ENCODE results near the gene STRN4.
"Not testable (repeated sequence)": the region's sequence is repeated elsewhere in the genome, so short reads cannot be mapped to it uniquely, and the experiment has no call there.

Gene STRN4

GRCh38 chr19:46773018-46773399, 26.8 kb upstream of the STRN4 start:
- DNase-seq: no peak

- peak; percentile 37 for DNase-seq
These were observed 26.1 kb upstream of the STRN4 start for GRCh38 chr19:46772170-46773017.

GRCh38 chr19:46768746-46769145, 22.5 kb upstream of the STRN4 start:
- DNase-seq: not testable (repeated sequence)

- DNase-seq: peak; percentile 77
These were observed 20.5 kb upstream of the STRN4 start for GRCh38 chr19:46766569-46767317.

GRCh38 chr19:46764817-46765291, 18.6 kb upstream of the STRN4 start:
- no peak for DNase-seq

- no peak for DNase-seq
These were observed 16.1 kb upstream of the STRN4 start for GRCh38 chr19:46762245-46762890.

GRCh38 chr19:46761418-46761831, 15.2 kb upstream of the STRN4 start:
- DNase-seq: no peak

GRCh38 chr19:46760897-46761296, 14.6 kb upstream of the STRN4 start:
- not testable (repeated sequence) for DNase-seq

GRCh38 chr19:46760363-46760762, 14.1 kb upstream of the STRN4 start:
- DNase-seq: no peak

GRCh38 chr19:46759817-46760333, 13.6 kb upstream of the STRN4 start:
- no peak for DNase-seq

GRCh38 chr19:46759206-46759605, 13.0 kb upstream of the STRN4 start:
- no peak for DNase-seq

- DNase-seq: no peak
These were observed 10.3 kb upstream of the STRN4 start for GRCh38 chr19:46756544-46756888.

GRCh38 chr19:46755853-46756543, 9.7 kb upstream of the STRN4 start:
- DNase-seq: no peak

GRCh38 chr19:46755077-46755852, 9.0 kb upstream of the STRN4 start:
- DNase-seq: no peak

GRCh38 chr19:46753420-46754155, 7.3 kb upstream of the STRN4 start:
- DNase-seq: peak; percentile 74

- peak; percentile 87 for DNase-seq
These were observed 2.3 kb upstream of the STRN4 start for GRCh38 chr19:46748325-46749109.

- peak; percentile 52 for DNase-seq
These were observed 549 bp downstream of the STRN4 start, which contains the start of gene FKRP for GRCh38 chr19:46745521-46746280. Gene FKRP, plus strand, starts transcription at chr19:46746057. Its CDS starts 9,394 bp downstream, at chr19:46755451.

- DNase-seq: no peak
These were observed 1.2 kb downstream of the STRN4 start for GRCh38 chr19:46745030-46745429.

GRCh38 chr19:46744005-46744691, 2.1 kb downstream of the STRN4 start:
- no peak for DNase-seq
